ENCODE measurements around the gene PWWP2A. TPM values are rescaled to one million over a fixed set of nuclear protein-coding genes. Genes with fewer than 3 reads are reported as not detected.
"Not testable (repeated sequence)": the region's sequence is repeated elsewhere in the genome, so short reads cannot be mapped to it uniquely, and the experiment has no call there.

The PWWP2A gene, protein sequence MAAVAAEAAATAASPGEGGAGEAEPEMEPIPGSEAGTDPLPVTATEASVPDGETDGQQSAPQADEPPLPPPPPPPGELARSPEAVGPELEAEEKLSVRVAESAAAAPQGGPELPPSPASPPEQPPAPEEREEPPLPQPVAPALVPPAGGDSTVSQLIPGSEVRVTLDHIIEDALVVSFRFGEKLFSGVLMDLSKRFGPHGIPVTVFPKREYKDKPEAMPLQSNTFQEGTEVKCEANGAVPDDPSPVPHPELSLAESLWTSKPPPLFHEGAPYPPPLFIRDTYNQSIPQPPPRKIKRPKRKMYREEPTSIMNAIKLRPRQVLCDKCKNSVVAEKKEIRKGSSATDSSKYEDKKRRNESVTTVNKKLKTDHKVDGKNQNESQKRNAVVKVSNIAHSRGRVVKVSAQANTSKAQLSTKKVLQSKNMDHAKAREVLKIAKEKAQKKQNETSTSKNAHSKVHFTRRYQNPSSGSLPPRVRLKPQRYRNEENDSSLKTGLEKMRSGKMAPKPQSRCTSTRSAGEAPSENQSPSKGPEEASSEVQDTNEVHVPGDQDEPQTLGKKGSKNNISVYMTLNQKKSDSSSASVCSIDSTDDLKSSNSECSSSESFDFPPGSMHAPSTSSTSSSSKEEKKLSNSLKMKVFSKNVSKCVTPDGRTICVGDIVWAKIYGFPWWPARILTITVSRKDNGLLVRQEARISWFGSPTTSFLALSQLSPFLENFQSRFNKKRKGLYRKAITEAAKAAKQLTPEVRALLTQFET
- total RNA-seq, result 10 to 100 TPM; 41.7 to 43.6 TPM
- 10 to 100 TPM; 21.0 to 30.5 (median 29.8) TPM for polyA plus RNA-seq
- total RNA-seq, result 35.4 to 56.2 (median 39.4) reads per million in 6 experiments

- peak within 1 kb of the TSS; percentile 79 to 97 (median 94) for H3K27ac Mint-ChIP-seq
- peak; percentile 92 to 94 for ATAC-seq
- peak within 1 kb of the TSS; percentile 86 to 98 (median 96) for H3K4me3 Mint-ChIP-seq
- peaks cover 0 to 27% (median 8%) of the 10 kb centered on the region in 3 donors for H3K36me3 Mint-ChIP-seq
- POLR2A ChIA-PET, result interaction anchor here (0.6 to 1.6 kb wide), 7 partner anchors 10 to 911 kb away, joined by 3 to 11 read pairs (median 4); partner anchors contain the start of gene TTC1
- H3K9me3 Mint-ChIP-seq, result no peaks in the 10 kb centered on the region
- DNase-seq, result peak; percentile 91 to 99 (median 98)
- peaks cover 5 to 26% (median 14%) of the 10 kb centered on the region in 4 donors for H3K4me1 Mint-ChIP-seq
- peaks cover 0 to 4% (median 3%) of the 10 kb centered on the region in 5 donors for H3K27me3 Mint-ChIP-seq
Observed at GRCh38 chr5:160119142-160119904, at the start of gene PWWP2A. PWWP2A (minus strand) TSS chr5:160119450; CDS start chr5:160119388, 62 bp downstream.

DNA sequence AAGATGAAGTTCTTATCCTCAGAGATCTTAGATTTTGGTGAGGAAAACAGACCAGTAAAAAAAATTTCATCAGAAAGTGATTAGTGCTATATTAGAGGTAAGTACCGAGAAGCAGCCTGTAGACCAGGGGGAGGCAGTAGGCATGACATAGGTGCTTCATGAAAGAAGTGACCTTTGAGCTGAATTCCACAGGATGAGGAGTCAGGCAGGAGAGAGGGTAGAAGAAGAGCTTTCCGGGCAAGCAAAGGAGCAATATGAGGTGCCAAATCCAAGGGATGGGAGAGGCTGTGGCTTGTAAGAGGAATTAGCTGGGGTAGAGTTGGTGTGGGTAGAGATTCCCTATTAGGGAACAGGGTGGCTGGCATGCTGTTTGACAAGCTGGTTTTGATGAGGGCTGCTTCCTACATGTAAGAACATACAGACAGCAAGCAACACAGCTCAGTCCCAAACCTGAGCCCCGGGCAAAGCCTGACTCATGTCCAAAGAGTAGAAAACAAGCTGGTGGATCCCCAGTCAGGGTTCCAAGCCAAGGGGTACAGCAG is 48.4 kb upstream of the PWWP2A start:
- no peak for DNase-seq
- peaks cover 3 to 37% (median 24%) of the 10 kb centered on the region in 5 donors for H3K27me3 Mint-ChIP-seq
- POLR2A ChIA-PET, result no interaction called here
- ATAC-seq, result no peak
- H3K9me3 Mint-ChIP-seq, result no peaks in the 10 kb centered on the region
- peaks cover 0 to 10% (median 3%) of the 10 kb centered on the region in 4 donors for H3K4me1 Mint-ChIP-seq
- no peak overlapping the region for H3K4me3 Mint-ChIP-seq
- H3K36me3 Mint-ChIP-seq, result no peaks in the 10 kb centered on the region
- no peak overlapping the region for H3K27ac Mint-ChIP-seq

GRCh38 chr5:160166973-160167623 is 47.8 kb upstream of the PWWP2A start:
- Mint-ChIP-seq H3K27me3 (peaks cover 3 to 37% (median 24%) of the 10 kb centered on the region in 5 donors), H3K4me1 (peaks cover 0 to 10% (median 3%) of the 10 kb centered on the region in 4 donors), H3K4me3 (no peak overlapping the region), H3K9me3 (no peaks in the 10 kb centered on the region), H3K36me3 (no peaks in the 10 kb centered on the region), H3K27ac (no peak overlapping the region)
- DNase-seq (no peak), ATAC-seq (no peak)
- POLR2A ChIA-PET, result no interaction called here

- Mint-ChIP-seq H3K9me3 (no peaks in the 10 kb centered on the region), H3K36me3 (no peaks in the 10 kb centered on the region), H3K4me1 (peaks cover 0 to 10% (median 3%) of the 10 kb centered on the region in 4 donors), H3K4me3 (no peak overlapping the region), H3K27me3 (peaks cover 3 to 37% (median 24%) of the 10 kb centered on the region in 5 donors), H3K27ac (no peak overlapping the region)
- DNase-seq (no peak), ATAC-seq (no peak)
- POLR2A ChIA-PET, result no interaction called here
Observed at GRCh38 chr5:160166069-160166972, 47.1 kb upstream of the PWWP2A start.

DNA sequence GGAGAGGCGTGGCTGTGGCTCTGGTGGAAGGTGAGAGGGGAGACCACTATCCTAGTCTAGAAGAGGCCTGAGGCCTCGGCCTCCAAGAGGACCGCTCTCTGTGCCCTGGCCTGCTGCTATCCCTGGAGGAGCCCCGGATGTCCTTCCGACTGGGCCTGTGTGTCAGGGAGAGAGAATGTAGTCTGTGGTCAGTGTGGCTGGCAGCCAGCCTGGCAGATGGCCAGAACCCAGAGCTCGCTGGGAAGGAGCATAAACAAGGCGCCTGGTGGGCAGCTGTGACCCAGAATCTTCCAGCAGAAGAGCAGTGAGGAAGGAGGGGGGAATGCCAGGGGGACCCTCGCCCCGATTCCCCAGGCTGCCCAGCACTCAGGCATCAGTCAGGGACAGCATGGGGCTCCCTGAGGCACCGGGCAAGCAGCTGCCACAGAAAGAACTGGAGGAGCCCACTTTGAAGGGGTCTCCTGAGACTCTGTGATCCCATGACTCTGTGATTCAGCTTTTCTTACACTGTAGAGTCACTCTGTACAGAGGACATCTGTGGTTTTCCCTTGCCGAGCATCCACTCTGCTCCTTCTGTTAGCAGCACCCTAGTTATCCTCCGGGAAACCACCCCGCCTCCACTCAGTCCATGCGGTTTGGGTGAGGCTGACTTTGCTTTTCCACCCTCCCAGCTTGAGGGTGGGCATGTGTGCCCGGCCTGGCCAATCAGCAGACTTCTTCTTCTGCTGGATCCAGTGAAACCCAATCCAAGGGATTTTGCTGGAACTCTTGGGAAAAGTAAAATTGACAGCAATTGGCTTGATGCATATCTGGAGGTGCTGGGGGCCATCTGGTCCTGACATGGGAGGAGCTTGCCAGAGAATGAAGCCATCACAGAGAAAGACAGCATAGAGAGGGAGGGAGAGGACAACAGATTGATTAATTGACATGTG is 46.2 kb upstream of the PWWP2A start:
- no peaks in the 10 kb centered on the region for H3K9me3 Mint-ChIP-seq
- H3K4me3 Mint-ChIP-seq, result no peak overlapping the region
- H3K27me3 Mint-ChIP-seq, result peaks cover 3 to 37% (median 24%) of the 10 kb centered on the region in 5 donors
- POLR2A ChIA-PET, result no interaction called here
- peaks cover 0 to 10% (median 3%) of the 10 kb centered on the region in 4 donors for H3K4me1 Mint-ChIP-seq
- H3K36me3 Mint-ChIP-seq, result no peaks in the 10 kb centered on the region
- ATAC-seq (no peak), DNase-seq (no peak)
- H3K27ac Mint-ChIP-seq, result peak overlapping the region in 1 of 10 donors; percentile 74

DNA sequence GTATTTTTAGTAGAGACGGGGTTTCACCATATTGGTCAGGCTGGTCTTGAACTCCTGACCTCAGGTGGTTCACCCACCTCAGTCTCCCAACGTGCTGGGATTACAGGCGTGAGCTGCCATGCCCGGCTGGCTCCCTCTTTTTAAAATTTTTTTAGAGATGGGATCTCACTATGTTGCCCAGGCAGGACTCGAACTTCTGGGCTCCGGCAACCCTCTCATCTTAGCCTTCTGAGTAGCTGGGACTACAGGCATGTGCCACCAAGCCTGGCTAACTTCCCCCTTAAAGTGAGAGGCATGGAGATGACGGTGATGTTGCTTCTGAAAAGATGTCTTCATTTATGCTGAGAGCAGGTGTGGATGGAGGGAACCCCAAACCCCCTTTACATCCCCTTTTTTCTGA is 43.7 kb upstream of the PWWP2A start:
- no peak overlapping the region for H3K4me3 Mint-ChIP-seq
- ATAC-seq, result no peak
- peaks cover 3 to 36% (median 23%) of the 10 kb centered on the region in 5 donors for H3K27me3 Mint-ChIP-seq
- no peaks in the 10 kb centered on the region for H3K36me3 Mint-ChIP-seq
- no peaks in the 10 kb centered on the region for H3K9me3 Mint-ChIP-seq
- no peak for DNase-seq
- POLR2A ChIA-PET, result no interaction called here
- peaks cover 0 to 10% (median 3%) of the 10 kb centered on the region in 4 donors for H3K4me1 Mint-ChIP-seq
- no peak overlapping the region for H3K27ac Mint-ChIP-seq

- Mint-ChIP-seq H3K9me3 (no peaks in the 10 kb centered on the region), H3K27me3 (peaks cover 3 to 23% (median 14%) of the 10 kb centered on the region in 5 donors), H3K4me1 (peaks cover 0 to 10% (median 3%) of the 10 kb centered on the region in 4 donors), H3K27ac (no peak overlapping the region), H3K36me3 (no peaks in the 10 kb centered on the region), H3K4me3 (no peak overlapping the region)
- ATAC-seq (no peak), DNase-seq (no peak)
- POLR2A ChIA-PET, result no interaction called here
Observed at GRCh38 chr5:160161626-160162025, 42.4 kb upstream of the PWWP2A start.

GRCh38 chr5:160160875-160161274 is 41.6 kb upstream of the PWWP2A start:
- H3K4me1 Mint-ChIP-seq, H3K9me3 Mint-ChIP-seq, DNase-seq, POLR2A ChIA-PET, H3K36me3 Mint-ChIP-seq, H3K4me3 Mint-ChIP-seq, ATAC-seq, H3K27ac Mint-ChIP-seq: not testable (repeated sequence)
- H3K27me3 Mint-ChIP-seq, result peaks cover 3 to 16% (median 11%) of the 10 kb centered on the region in 5 donors

- POLR2A ChIA-PET, result no interaction called here
- Mint-ChIP-seq H3K36me3 (no peaks in the 10 kb centered on the region), H3K4me1 (peaks cover 0 to 3% (median under 1%) of the 10 kb centered on the region in 4 donors), H3K27ac (no peak overlapping the region), H3K27me3 (peaks cover 3 to 10% (median 7%) of the 10 kb centered on the region in 5 donors), H3K4me3 (no peak overlapping the region), H3K9me3 (no peaks in the 10 kb centered on the region)
- ATAC-seq (no peak), DNase-seq (no peak)
Observed at GRCh38 chr5:160159991-160160792, 40.9 kb upstream of the PWWP2A start.

GRCh38 chr5:160158087-160158486 is 38.8 kb upstream of the PWWP2A start:
- no peak overlapping the region for H3K4me3 Mint-ChIP-seq
- no peak overlapping the region for H3K27ac Mint-ChIP-seq
- peaks cover 0 to 3% (median 0%) of the 10 kb centered on the region in 5 donors for H3K27me3 Mint-ChIP-seq
- H3K36me3 Mint-ChIP-seq, result no peaks in the 10 kb centered on the region
- no peak for DNase-seq
- no peaks in the 10 kb centered on the region for H3K4me1 Mint-ChIP-seq
- no peak for ATAC-seq
- POLR2A ChIA-PET, result no interaction called here
- H3K9me3 Mint-ChIP-seq, result no peaks in the 10 kb centered on the region

All from naive thymus-derived CD8-positive, alpha-beta T cell (primary cell).